HG03571 (cell line): ENCODE data around the gene ORC2.
A peak's percentile ranks its signal among the peaks of the same experiment; 100 is the strongest.
"Not testable (repeated sequence)": the region's sequence is repeated elsewhere in the genome, so short reads cannot be mapped to it uniquely, and the experiment has no call there.

ENCODE experiments used
- ATAC-seq: cut with Tn5 transposase; IDR thresholded peaks from one replicate; pipeline ENCODE4 v1.9.1; 2021; ENCODE audit not compliant: unreplicated experiment

The ORC2 gene

DNA sequence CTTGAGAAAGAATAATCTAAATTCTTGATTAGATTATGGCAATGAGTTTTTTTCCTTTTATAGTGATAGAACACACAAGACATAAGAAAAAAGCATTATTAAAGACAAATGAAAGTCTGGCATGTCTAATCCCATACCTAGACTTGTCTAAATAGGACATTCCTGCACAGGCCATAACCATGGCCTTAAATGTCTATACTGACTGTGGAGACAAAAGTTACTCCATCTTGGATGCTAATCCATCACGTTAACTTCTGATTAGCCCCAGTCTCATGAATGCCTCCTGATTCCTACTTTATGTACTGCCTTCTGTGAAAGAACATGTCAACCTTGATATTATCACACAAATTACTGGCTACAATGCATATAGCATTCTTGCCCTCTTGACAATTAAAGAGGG is 23.6 kb downstream of the ORC2 start:
- ATAC-seq, result no peak

- no peak for ATAC-seq
These were observed 32.4 kb downstream of the ORC2 start for GRCh38 chr2:200930947-200931626.

DNA sequence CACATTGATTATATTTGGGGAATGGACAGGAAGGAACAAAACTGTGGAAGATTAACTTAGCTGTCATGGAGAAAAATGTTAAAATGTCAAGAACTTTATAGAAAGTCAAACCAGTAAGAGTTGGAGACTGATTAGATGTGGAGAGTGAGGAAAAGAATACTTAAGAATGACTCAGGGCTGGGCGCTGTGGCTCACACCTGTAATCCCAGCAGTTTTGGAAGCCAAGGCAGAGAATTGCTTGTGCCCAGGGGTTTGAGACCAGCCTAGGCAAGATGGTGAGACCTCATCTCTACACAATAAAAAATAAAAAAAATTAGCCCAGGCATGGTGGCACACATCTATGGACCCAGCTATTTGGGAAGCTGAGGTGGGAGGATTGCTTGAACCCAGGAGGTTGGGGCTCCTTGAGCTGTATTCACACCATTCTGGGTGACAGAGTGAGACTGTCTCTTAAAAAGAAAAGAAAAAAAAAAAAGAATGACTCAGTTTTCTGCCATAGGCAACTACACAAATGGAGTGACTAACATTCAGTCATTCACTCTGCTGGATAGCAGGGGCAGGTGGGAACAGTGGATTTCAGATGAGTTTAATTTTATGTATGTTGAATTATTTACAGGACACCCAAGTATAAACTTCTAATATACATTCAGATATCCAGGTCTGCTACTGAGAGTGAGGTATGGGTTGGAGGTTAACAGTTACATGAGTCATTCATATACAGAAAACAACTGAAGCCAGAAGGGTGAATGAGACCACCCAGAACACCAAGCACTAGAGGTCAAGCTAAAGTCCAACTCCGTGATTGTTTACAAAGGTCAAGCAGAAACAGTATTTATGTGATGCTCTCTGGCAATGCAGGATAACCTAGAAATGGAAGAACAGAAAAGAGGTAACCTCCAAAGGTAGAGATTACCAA is 33.9 kb downstream of the ORC2 start:
- ATAC-seq, result no peak

- ATAC-seq, result no peak
These were observed 41.0 kb downstream of the ORC2 start for GRCh38 chr2:200922439-200922838.

DNA sequence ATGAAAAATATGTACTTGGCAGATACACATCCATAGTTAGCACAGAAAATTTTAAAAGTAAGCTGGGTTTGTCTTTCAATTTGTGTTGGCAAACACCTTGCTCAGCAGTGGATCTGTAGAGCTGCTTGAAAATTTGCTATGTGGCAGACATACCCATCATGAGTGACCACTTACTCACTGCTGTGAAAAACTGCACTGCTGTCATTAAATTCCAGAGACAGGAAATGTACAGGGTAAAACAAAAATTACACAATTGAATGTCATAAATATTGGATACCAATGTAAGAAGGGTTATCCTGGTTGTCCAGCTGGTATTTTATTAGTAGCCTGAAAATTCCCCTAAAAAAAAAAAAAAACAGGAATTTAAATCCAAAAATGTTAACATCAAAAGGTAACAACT is 49.8 kb downstream of the ORC2 start:
- ATAC-seq, result no peak

GRCh38 chr2:200909958-200910357 is 53.5 kb downstream of the ORC2 start:
- no peak for ATAC-seq

DNA sequence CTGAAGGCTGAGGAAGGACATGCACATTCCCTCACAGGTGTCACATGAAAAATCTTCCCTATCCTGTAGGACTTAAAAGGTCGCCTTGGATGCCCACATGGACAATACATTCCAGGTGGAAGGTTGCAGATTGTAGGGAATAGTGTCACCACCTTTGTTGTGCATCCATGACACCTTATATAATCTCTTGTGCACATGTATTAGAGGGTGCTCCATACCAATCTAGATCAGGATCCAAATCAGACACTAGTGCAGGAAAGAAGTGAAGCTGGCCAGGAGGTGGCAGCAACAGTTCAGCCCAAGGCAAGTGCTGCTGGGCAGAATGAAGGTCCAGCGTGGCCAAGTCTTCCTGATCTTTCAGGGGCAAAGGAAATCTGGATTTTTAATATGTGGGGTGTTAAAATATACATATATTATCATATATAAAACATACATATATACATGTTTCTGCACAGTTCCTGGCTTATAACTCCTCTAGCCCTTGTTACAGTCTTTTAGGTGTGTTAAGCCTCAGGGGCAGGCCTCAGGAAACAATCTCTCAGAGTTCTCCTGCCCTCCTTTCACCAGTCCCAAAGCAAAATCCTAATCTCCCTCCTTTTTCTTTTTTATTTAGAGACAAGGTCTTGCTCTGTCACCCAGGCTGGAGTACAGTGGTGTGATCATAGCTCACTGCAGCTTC is 57.7 kb downstream of the ORC2 start:
- no peak for ATAC-seq

GRCh38 chr2:200901459-200902072 is 61.9 kb downstream of the ORC2 start:
- peak; percentile 99 for ATAC-seq

- no peak for ATAC-seq
These were observed 64.0 kb downstream of the ORC2 start for GRCh38 chr2:200899482-200899881.

DNA sequence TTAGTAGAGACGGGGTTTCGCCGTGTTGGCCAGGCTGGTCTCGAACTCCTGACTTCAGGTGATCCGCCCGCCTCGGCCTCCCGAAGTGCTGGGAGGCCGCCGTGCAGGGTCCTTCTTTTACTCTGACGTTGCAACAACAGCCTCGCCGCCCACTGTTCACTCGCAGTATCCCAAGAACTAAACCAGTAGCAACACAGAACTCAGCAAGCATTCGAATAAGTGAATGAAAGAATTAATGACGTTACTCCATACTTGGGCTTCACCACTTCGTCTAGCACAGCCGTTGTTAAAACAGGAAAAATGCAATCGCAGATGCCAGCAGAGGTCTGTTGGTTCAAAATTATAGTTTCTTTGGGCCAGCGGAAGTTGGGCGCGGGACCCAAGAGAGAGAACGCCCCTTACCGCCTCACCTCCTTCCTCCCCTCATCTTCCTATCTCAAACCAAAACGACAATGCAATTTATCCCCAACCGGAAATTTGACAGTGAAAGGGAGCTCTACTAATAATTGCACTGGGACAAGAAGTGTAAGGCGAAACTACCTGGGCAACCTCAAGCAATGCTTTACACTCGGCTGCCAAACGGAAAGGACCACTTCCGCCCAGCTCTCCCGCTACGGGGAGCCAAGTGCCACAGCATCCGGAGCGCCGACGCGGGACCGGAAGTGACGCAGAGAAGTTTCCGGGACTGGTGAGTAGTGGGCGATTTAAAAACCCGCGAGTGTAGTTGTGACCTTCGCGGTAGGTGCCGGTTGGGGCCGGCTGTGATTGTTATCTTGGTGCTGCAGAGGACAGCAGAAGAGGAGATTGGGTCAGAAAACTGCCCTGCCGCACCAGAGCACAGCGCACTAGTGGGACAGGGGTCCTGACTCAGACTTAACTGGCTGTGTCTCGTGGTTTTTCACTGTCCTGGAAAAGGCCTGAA is 74.5 kb downstream of the ORC2 start, which contains the start of the genes NIF3L1 and PPIL3:
TSS of gene NIF3L1 (plus strand) at position 668 of the 922 bp plus-strand sequence. CDS start 2,573 bp downstream, outside the sequence.
TSS of gene PPIL3 (minus strand) at position 374 of the 922 bp plus-strand sequence. CDS start 1,462 bp downstream, outside the sequence.
- peak; percentile 89 for ATAC-seq

- not testable (repeated sequence) for ATAC-seq
These were observed 81.7 kb downstream of the ORC2 start for GRCh38 chr2:200881715-200882249.

DNA sequence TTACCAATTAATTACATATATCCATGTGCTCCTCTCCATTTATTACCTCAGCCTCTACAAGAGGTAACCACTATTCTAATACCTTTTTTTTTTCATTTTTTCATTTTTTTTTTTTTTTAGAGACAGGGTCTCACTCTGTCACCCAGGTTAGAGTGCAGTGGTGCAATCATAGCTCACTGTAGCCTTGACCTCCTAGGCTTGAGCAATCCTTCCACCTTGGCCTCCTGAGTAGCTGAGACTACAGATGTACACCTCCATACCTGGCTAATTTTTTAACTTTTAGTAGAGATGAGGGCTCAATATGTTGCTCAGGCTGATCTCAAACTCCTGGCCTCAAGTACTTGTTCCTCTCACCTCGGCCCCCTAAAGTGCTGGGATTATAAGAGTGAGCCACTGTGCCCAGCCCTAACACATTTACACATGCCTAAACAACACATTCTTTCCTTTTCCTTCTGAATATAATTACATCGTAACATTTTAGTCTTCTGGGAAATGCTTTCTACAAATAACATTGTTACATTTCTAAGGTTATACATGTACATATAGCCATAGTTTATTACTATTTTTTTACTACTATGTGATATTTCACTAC is 85.1 kb downstream of the ORC2 start:
- ATAC-seq, result no peak

GRCh38 chr2:200877443-200877842 is 86.0 kb downstream of the ORC2 start:
- no peak for ATAC-seq

DNA sequence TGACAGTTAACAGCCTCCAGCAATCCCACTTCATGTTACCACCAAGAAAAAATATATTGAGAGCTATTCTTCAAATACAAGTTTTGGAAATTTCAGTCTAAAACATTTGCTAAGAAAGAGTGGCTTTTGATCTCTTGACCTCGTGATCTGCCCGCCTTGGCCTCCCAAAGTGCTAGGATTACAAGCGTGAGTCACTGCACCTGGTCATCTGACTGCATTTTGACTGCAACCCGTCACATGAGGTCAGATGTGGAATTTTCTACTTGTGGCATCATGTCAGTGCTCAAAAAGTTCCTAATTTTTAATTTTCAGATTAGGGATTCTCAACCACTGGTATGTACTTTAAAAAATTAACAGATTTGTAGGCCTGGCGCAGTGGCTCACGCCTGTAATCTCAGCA is 89.9 kb downstream of the ORC2 start:
- ATAC-seq, result no peak

DNA sequence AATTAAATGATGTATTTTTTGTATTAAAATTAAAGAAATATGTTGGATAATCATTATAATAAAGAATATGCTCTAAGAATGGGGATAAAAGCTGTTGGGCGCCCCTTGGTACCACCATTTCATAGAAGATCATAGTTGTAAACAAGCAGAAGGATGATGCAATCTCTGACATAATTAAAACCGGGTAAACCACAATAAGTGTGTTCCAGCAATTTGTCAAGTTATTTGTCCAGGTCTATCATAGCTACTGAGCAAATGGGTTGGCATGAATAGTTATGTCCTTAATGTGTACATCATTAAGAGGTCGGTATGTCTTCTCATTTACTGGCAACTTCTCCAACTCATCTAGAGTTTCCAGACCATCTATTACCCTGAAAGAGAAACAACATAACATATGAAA is 92.3 kb downstream of the ORC2 start:
- ATAC-seq, result no peak

GRCh38 chr2:200869014-200869413 is 94.4 kb downstream of the ORC2 start:
- ATAC-seq, result no peak

DNA sequence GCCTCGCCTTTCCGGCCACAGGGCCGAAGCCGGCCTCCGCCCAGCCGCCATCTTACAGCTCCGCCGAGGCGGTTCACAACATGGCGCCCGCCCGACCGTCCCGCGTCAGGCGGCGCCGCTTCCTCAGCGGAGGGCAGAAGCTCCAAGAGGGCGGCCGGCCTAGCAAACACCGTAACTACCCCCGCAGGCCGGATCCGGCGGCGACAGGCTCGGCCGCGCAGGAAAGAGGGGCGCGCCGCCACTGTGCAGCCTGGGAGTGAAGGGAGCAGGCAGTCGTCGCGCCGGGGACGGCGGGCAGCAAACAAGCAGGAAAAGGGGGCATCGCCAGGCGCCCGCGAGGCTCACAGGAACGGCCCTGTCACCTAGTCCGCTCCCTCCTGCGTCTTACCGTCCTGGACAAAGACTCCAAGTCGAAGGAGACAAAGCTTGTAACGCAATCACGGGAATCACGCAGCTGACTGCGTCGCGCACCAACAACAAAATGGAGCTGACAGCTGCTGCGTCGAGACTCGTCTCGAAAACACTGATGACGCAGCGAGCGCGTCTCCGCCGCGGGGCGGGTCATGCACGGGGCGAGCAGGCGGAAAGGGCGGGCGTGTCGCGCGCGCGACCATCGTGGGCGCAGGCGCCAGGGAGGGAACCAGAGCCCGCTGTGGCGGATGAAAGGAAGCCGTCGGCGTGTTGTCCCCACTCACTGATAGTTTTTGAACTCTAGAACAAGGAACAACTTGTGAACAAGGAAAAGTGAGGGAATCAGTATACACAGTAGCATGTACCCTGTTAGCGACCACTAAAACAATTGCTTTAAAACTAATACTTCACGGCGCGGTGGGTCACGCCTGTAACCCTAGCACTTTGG is 99.1 kb downstream of the ORC2 start, which contains the start of gene CLK1:
TSS of gene CLK1 (minus strand) at position 483 of the 859 bp plus-strand sequence. CDS start 2,796 bp downstream, outside the sequence.
- ATAC-seq, result peak; percentile 85

GRCh38 chr2:200863782-200864175 is 99.7 kb downstream of the ORC2 start:
- peak; percentile 5 for ATAC-seq
